ENCODE data around the gene C2CD3. TPM values are rescaled to one million over a fixed set of nuclear protein-coding genes. Genes with fewer than 3 reads are reported as not detected.

C2CD3 gene
- total and polyA plus RNA-seq, 5 donors = 10.1 to 19.1 (median 15.0) TPM

GRCh38 chr11:73974604-73975478 lies 196.0 kb downstream of the C2CD3 start:
- ATAC-seq (no peak), DNase-seq (no peak)
- Histone ChIP-seq H3K9me3 (ENCODE audit: control insufficient read depth, low read length) (no peaks in the 10 kb centered on the region), H3K27me3 (ENCODE audit: control insufficient read depth, insufficient read depth) (no peaks in the 10 kb centered on the region), H3K4me3 (ENCODE audit: low read length) (no peak overlapping the region), H3K27ac (ENCODE audit: low read length) (no peak overlapping the region), H3K4me1 (ENCODE audit: control insufficient read depth, insufficient read depth, low read length) (no peaks in the 10 kb centered on the region)
- WGBS = 90% methylated on average over 13 of the region's 13 CpGs
- intact Hi-C loops (cut with DNase I) = no loop called here

GRCh38 chr11:73972620-73973449 lies 198.0 kb downstream of the C2CD3 start:
- intact Hi-C loops (cut with DNase I) = no loop called here
- H3K4me3 ChIP-seq (ENCODE audit: low read length) = no peak overlapping the region
- H3K4me1 ChIP-seq (ENCODE audit: control insufficient read depth, insufficient read depth, low read length) = no peaks in the 10 kb centered on the region
- WGBS = 86% methylated on average over 11 of the region's 11 CpGs
- H3K27ac ChIP-seq (ENCODE audit: low read length) = no peak overlapping the region
- H3K27me3 ChIP-seq (ENCODE audit: control insufficient read depth, insufficient read depth) = no peaks in the 10 kb centered on the region
- DNase-seq (no peak), ATAC-seq (no peak)
- H3K9me3 ChIP-seq (ENCODE audit: control insufficient read depth, low read length) = no peaks in the 10 kb centered on the region

DNA sequence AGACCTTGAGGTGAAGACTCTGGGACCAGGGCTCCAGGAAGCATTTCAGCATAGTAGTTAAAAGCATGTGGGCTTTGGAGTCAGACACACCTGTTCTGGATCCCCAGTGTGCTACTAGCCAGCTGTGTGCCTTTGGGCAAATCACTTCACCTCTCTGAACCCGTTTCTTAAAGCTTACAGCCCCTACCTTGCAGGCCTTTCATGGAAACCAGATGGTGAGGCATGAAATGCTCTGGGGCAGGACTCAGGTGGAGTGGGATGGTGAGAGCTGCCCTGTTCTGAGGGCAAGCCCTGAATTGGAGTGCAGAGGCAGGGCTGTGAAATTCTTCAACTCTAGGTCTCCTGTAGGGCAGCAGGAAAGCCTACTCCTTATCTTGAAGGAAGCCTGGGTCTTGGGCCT lies 198.6 kb downstream of the C2CD3 start:
- Histone ChIP-seq H3K27me3 (ENCODE audit: control insufficient read depth, insufficient read depth) (no peaks in the 10 kb centered on the region), H3K4me1 (ENCODE audit: control insufficient read depth, insufficient read depth, low read length) (no peaks in the 10 kb centered on the region), H3K27ac (ENCODE audit: low read length) (no peak overlapping the region), H3K9me3 (ENCODE audit: control insufficient read depth, low read length) (no peaks in the 10 kb centered on the region), H3K4me3 (ENCODE audit: low read length) (no peak overlapping the region)
- DNase-seq = no peak
- intact Hi-C loops (cut with DNase I) = no loop called here
- 86% methylated on average over 1 of the region's 1 CpG for WGBS
- ATAC-seq = no peak

- DNase-seq = no peak
- H3K4me3 ChIP-seq (ENCODE audit: low read length) = no peak overlapping the region
- no peaks in the 10 kb centered on the region for H3K4me1 ChIP-seq (ENCODE audit: control insufficient read depth, insufficient read depth, low read length)
- intact Hi-C loops (cut with DNase I) = no loop called here
- H3K9me3 ChIP-seq (ENCODE audit: control insufficient read depth, low read length) = no peaks in the 10 kb centered on the region
- WGBS = 85% methylated on average over 6 of the region's 6 CpGs
- no peak for ATAC-seq
- H3K27me3 ChIP-seq (ENCODE audit: control insufficient read depth, insufficient read depth) = no peaks in the 10 kb centered on the region
- no peak overlapping the region for H3K27ac ChIP-seq (ENCODE audit: low read length)
Measured at GRCh38 chr11:73971175-73971719, 199.6 kb downstream of the C2CD3 start.

DNA sequence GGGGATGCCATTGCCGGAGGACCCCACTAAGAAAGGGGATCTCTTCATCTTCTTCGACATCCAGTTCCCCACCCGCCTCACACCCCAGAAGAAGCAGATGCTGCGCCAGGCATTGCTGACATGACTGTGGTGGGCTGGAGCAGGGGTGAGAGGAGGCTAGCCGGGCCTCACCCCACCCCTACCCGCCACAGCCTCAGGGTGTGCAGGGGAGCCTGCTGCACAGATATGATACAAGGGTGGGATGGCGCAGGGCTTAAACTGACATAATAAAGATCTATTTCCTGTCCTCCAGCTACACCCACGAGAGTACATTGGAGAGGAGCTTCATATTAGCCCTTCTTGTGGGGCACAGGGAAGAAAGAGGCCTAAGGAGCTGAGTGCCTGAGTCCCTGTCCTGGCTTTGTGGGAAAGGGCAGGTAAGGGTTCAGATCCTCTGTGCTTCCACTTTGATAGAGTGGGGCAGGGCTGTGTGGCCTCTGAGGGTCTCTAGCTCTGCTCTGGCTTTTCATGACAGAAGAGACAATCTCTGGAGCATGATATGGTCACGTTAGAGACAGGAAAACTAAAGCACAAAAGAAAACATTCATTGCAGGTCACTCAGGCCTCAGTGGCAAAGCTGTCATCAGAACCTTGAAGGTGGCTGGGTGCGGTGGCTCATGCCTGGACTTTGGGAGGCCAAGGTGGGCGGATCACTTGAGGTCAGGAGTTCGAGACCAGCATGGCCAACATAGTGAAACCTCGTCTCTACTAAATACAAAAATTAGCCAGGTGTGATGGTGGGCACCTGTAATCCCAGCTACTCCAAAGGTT lies 200.6 kb downstream of the C2CD3 start:
- no peak overlapping the region for H3K4me3 ChIP-seq (ENCODE audit: low read length)
- ATAC-seq = no peak
- intact Hi-C loops (cut with DNase I) = loop anchor here in 2 of 4 donors (10.0 kb wide), 2 partner anchors 65 to 475 kb away; no protein-coding TSS in a partner anchor
- WGBS = 78% methylated on average over 13 of the region's 13 CpGs
- no peaks in the 10 kb centered on the region for H3K9me3 ChIP-seq (ENCODE audit: control insufficient read depth, low read length)
- H3K27me3 ChIP-seq (ENCODE audit: control insufficient read depth, insufficient read depth) = no peaks in the 10 kb centered on the region
- DNase-seq = no peak
- no peaks in the 10 kb centered on the region for H3K4me1 ChIP-seq (ENCODE audit: control insufficient read depth, insufficient read depth, low read length)
- no peak overlapping the region for H3K27ac ChIP-seq (ENCODE audit: low read length)

DNA sequence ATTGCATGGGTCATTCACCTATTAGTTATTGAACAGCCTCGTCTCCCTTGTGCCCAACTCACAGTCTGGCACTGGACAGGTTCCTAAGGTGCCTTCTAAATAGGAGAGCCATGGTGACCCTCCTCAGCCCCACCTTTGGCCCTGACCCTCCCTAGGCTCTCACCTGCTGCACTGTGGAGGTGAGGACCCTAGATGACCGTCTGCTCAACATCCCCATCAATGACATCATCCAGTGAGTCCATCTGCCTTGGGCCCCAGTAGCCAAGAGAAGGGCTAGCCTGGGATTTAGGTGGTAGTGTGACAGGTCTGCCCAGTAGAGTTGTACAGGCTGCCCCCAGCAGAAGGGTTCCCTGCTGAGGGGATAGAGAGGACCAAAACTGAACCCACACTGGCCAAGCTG lies 201.7 kb downstream of the C2CD3 start:
- Histone ChIP-seq H3K27ac (ENCODE audit: low read length) (no peak overlapping the region), H3K4me1 (ENCODE audit: control insufficient read depth, insufficient read depth, low read length) (no peaks in the 10 kb centered on the region), H3K4me3 (ENCODE audit: low read length) (no peak overlapping the region), H3K9me3 (ENCODE audit: control insufficient read depth, low read length) (no peaks in the 10 kb centered on the region), H3K27me3 (ENCODE audit: control insufficient read depth, insufficient read depth) (no peaks in the 10 kb centered on the region)
- intact Hi-C loops (cut with DNase I) = loop anchor here in 2 of 4 donors (10.0 kb wide), 2 partner anchors 66 to 476 kb away; no protein-coding TSS in a partner anchor
- 75% methylated on average over 2 of the region's 2 CpGs for WGBS
- ATAC-seq (no peak), DNase-seq (no peak)

DNA sequence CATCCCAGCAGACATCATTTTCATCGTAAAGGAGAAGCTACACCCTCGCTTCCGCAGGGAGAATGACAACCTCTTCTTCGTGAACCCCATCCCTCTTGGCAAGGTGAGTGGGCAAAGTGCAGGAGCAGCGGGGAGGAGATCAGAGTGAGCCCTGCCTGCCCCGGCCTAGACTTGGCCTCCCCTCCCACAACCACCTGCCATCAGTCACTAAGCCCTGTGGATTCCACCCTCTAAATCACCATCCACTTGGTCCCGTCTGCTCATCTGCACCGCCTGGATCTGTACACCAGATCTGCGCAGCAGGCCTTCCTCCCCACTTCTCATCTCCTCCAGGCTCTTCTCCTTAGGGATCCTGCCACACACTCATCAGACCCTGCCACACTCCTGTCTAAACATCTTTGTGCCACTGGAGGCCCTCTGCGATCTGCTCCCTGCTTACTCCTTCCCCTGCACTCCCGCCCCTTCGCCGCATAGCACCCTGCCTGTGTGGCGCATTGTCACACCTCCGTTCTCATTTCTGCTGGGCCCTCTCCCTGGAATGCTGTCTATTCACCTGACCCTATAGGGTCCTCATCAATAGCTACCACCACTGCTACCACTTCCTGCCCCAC lies 202.3 kb downstream of the C2CD3 start:
- Histone ChIP-seq H3K4me3 (ENCODE audit: low read length) (no peak overlapping the region), H3K4me1 (ENCODE audit: control insufficient read depth, insufficient read depth, low read length) (no peaks in the 10 kb centered on the region), H3K9me3 (ENCODE audit: control insufficient read depth, low read length) (no peaks in the 10 kb centered on the region), H3K27me3 (ENCODE audit: control insufficient read depth, insufficient read depth) (no peaks in the 10 kb centered on the region), H3K27ac (ENCODE audit: low read length) (no peak overlapping the region)
- DNase-seq (no peak), ATAC-seq (no peak)
- WGBS = 87% methylated on average over 15 of the region's 15 CpGs
- intact Hi-C loops (cut with DNase I) = loop anchor here in 2 of 4 donors (10.0 kb wide), 2 partner anchors 66 to 476 kb away; no protein-coding TSS in a partner anchor

- Histone ChIP-seq H3K27ac (ENCODE audit: low read length) (no peak overlapping the region), H3K4me3 (ENCODE audit: low read length) (no peak overlapping the region), H3K4me1 (ENCODE audit: control insufficient read depth, insufficient read depth, low read length) (no peaks in the 10 kb centered on the region), H3K9me3 (ENCODE audit: control insufficient read depth, low read length) (no peaks in the 10 kb centered on the region), H3K27me3 (ENCODE audit: control insufficient read depth, insufficient read depth) (no peaks in the 10 kb centered on the region)
- DNase-seq (no peak), ATAC-seq (no peak)
- intact Hi-C loops (cut with DNase I) = loop anchor here in 2 of 4 donors (10.0 kb wide), 2 partner anchors 69 to 479 kb away; no protein-coding TSS in a partner anchor
- 64% methylated on average over 2 of the region's 2 CpGs for WGBS
Measured at GRCh38 chr11:73965764-73966121, 205.1 kb downstream of the C2CD3 start.

GRCh38 chr11:73965076-73965763 lies 205.6 kb downstream of the C2CD3 start:
- ATAC-seq (peak in 1 of 2 donors; percentile 8), DNase-seq (no peak)
- no peaks in the 10 kb centered on the region for H3K4me1 ChIP-seq (ENCODE audit: control insufficient read depth, insufficient read depth, low read length)
- H3K27me3 ChIP-seq (ENCODE audit: control insufficient read depth, insufficient read depth) = no peaks in the 10 kb centered on the region
- H3K4me3 ChIP-seq (ENCODE audit: low read length) = no peak overlapping the region
- 58% methylated on average over 10 of the region's 10 CpGs for WGBS
- intact Hi-C loops (cut with DNase I) = loop anchor here in 2 of 4 donors (10.0 kb wide), 2 partner anchors 70 to 480 kb away; no protein-coding TSS in a partner anchor
- H3K9me3 ChIP-seq (ENCODE audit: control insufficient read depth, low read length) = no peaks in the 10 kb centered on the region
- no peak overlapping the region for H3K27ac ChIP-seq (ENCODE audit: low read length)

All from right cardiac atrium (tissue), 5 donors.